ENCODE data around the gene CFAP43.

The CFAP43 gene

DNA sequence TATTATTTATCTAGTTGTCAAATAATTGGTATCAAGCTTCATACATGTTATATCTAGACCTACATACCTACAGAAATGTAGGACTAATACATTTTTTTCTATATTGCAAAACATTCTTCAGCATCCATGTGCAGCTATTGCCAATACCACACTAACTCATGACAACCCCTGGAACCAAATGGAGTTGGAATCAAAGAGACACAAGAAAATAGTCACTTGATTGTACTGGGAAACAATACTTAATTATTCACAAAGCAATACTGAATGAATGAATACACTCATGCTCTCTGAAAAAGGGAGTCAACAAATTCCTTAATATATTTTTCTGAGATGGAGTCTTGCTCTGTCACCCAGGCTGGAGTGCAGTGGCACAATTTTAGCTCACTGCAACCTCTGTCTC is 10.4 kb upstream of the CFAP43 start:
- no peaks in the 10 kb centered on the region for H3K27me3 ChIP-seq (replicated peaks)
- H3K4me3 ChIP-seq (ENCODE audit: low read depth, low read length): no peak overlapping the region
- H3K36me3 ChIP-seq (replicated peaks): no peaks in the 10 kb centered on the region
- no peak for DNase-seq
- no peak overlapping the region for H3K27ac ChIP-seq
- TF ChIP-seq, protein P1, sequence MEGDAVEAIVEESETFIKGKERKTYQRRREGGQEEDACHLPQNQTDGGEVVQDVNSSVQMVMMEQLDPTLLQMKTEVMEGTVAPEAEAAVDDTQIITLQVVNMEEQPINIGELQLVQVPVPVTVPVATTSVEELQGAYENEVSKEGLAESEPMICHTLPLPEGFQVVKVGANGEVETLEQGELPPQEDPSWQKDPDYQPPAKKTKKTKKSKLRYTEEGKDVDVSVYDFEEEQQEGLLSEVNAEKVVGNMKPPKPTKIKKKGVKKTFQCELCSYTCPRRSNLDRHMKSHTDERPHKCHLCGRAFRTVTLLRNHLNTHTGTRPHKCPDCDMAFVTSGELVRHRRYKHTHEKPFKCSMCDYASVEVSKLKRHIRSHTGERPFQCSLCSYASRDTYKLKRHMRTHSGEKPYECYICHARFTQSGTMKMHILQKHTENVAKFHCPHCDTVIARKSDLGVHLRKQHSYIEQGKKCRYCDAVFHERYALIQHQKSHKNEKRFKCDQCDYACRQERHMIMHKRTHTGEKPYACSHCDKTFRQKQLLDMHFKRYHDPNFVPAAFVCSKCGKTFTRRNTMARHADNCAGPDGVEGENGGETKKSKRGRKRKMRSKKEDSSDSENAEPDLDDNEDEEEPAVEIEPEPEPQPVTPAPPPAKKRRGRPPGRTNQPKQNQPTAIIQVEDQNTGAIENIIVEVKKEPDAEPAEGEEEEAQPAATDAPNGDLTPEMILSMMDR (IDR thresholded peaks at IDR 0.05; ENCODE audit: low read depth, low read length, missing control alignments): no peak
- in situ Hi-C loops (cut with HindIII; ENCODE audit: low pct_ligation_motif_present, low sequenced_read_pairs): no loop called here

DNA sequence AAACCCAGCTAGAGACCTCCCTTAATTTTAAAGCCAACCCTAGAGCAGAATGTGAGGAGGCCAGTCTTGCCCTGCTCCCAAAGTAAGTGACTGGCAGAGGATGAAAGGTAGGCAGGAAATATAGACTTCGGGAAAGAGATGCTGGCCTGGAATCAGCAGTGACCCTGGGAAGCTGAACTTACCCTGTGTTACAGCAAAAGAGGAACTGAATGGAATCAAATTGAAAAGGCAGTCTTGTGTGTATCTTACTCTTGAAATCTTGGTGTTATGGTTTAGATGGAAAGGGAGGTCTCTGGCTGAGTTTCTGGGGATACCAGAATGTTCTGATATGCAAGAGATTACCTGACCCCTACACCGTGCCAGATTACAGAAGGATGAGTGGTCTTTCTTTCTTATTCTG is 7.9 kb upstream of the CFAP43 start:
- Histone ChIP-seq H3K4me3 (ENCODE audit: low read depth, low read length) (no peak overlapping the region), H3K36me3 (replicated peaks) (no peaks in the 10 kb centered on the region), H3K27ac (no peak overlapping the region), H3K27me3 (replicated peaks) (no peaks in the 10 kb centered on the region)
- TF ChIP-seq, protein P1 (IDR thresholded peaks at IDR 0.05; ENCODE audit: low read depth, low read length, missing control alignments): no peak
- DNase-seq: no peak
- in situ Hi-C loops (cut with HindIII; ENCODE audit: low pct_ligation_motif_present, low sequenced_read_pairs): no loop called here

DNA sequence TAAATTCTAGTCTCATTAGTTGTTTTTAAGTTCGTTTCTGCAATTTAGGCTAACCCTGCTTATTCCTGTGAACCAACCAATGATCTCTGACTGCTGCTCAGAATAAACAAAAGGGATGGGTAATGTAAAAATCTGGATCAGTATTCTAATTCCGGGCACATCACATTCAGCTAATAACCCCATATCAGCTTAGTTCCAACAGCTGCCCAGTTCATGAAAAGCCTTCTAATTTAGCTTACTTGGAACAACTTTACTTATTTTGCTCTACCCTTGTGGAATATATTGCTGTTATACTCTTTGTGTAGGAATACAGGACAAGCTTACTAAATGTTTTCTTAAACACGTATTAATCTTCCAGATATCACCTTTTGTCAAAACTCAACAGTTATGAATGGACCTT is 3.6 kb upstream of the CFAP43 start:
- in situ Hi-C loops (cut with HindIII; ENCODE audit: low pct_ligation_motif_present, low sequenced_read_pairs): no loop called here
- H3K27me3 ChIP-seq (replicated peaks): no peaks in the 10 kb centered on the region

DNA sequence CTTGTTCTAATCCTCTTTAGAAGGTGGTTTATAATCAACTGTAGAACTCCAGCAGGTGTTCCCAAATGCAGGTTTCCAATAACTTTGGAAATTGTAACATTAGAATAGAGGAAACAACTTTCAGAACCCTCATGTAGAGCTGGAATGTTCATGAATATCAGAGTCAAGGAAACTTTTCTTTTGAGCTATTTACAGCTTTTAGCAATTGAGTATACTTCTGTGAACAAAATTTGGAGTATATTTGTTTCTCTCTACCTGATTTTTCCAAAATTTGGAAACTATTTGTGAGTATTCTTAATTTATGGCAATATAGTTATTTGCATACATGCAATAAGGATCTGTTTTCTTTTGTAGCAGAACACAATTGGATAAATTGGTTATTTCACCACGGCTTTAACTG is 2.8 kb upstream of the CFAP43 start:
- Histone ChIP-seq H3K36me3 (replicated peaks) (no peaks in the 10 kb centered on the region), H3K27me3 (replicated peaks) (no peaks in the 10 kb centered on the region), H3K4me3 (ENCODE audit: low read depth, low read length) (no peak overlapping the region), H3K27ac (no peak overlapping the region)
- in situ Hi-C loops (cut with HindIII; ENCODE audit: low pct_ligation_motif_present, low sequenced_read_pairs): no loop called here
- TF ChIP-seq, protein P1 (IDR thresholded peaks at IDR 0.05; ENCODE audit: low read depth, low read length, missing control alignments): no peak
- no peak for DNase-seq

More for the DNA sequence above, 3.6 kb upstream of the CFAP43 start:
- H3K4me3 ChIP-seq (ENCODE audit: low read depth, low read length): no peak overlapping the region
- H3K27ac ChIP-seq: no peak overlapping the region
- TF ChIP-seq, protein P1 (IDR thresholded peaks at IDR 0.05; ENCODE audit: low read depth, low read length, missing control alignments): no peak
- no peaks in the 10 kb centered on the region for H3K36me3 ChIP-seq (replicated peaks)
- no peak for DNase-seq

DNA sequence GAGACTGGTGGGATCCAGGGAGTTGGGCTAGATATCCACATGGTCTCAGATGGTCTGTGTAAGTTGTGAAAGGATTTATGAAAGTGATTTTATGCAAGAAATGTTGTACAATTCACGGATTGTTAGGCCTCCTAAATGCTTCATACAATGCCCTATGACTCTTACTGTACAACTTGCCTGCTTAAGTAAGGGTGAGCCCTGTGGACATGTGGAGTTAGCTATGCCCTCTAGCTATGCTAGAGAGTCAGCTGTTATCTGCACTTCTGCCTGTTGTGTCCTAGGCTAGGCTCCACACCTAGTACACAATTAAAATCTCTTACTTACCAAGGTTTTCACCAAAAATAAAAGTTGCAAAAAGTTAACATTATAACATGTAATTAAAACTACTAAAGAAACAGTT is 1.7 kb upstream of the CFAP43 start:
- in situ Hi-C loops (cut with HindIII; ENCODE audit: low pct_ligation_motif_present, low sequenced_read_pairs): no loop called here
- TF ChIP-seq, protein P1 (IDR thresholded peaks at IDR 0.05; ENCODE audit: low read depth, low read length, missing control alignments): no peak
- DNase-seq: no peak

DNA sequence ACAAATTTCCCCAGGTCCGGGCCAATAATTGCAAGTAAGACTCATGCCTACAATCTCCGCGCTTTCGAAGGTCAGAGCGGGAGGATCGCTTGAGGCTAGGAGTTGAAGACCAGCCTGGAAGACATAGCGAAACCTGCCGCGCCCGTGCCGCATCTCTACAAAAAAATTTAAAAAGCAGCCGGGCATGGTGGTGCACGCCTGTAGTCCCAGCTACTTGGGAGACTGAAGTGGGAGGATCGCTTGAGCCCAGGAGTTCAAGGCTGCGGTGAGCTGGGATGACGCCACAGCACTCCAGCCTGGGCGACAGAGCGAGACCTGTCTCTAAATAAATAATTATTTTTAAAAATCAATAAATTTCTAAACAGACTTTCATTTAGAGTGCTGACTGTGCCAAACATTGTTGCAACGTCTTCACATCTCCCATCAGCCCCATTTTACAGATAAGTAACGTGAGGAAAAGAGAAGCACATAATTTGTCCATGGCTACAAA is 494 bp upstream of the CFAP43 start:
- H3K27ac ChIP-seq: no peak overlapping the region
- in situ Hi-C loops (cut with HindIII; ENCODE audit: low pct_ligation_motif_present, low sequenced_read_pairs): no loop called here

More for the DNA sequence above, 1.7 kb upstream of the CFAP43 start:
- no peak overlapping the region for H3K27ac ChIP-seq
- H3K27me3 ChIP-seq (replicated peaks): no peaks in the 10 kb centered on the region
- H3K4me3 ChIP-seq (ENCODE audit: low read depth, low read length): no peak overlapping the region
- H3K36me3 ChIP-seq (replicated peaks): no peaks in the 10 kb centered on the region

More for the DNA sequence above, 494 bp upstream of the CFAP43 start:
- Histone ChIP-seq H3K27me3 (replicated peaks) (peaks cover 2% of the 10 kb centered on the region), H3K36me3 (replicated peaks) (no peaks in the 10 kb centered on the region), H3K4me3 (ENCODE audit: low read depth, low read length) (peak overlapping the region; percentile 92)
- TF ChIP-seq, protein P1 (IDR thresholded peaks at IDR 0.05; ENCODE audit: low read depth, low read length, missing control alignments): no peak
- DNase-seq: no peak

Measured in brain microvascular endothelial cell (primary cell).